GM19463 (cell line): ENCODE results near the gene EHF.

ENCODE experiments used
- ATAC-seq: cut with Tn5 transposase; IDR thresholded peaks from one replicate; pipeline ENCODE4 v1.9.1; 2021; ENCODE audit warnings: mild to moderate bottlenecking, moderate library complexity; ENCODE audit not compliant: unreplicated experiment

Gene EHF

GRCh38 chr11:34601609-34602008, 19.3 kb upstream of the EHF start:
- no peak for ATAC-seq

- ATAC-seq: no peak
Observed at GRCh38 chr11:34602245-34602644, 18.6 kb upstream of the EHF start.

- ATAC-seq: no peak
Observed at GRCh38 chr11:34603129-34604001, 17.5 kb upstream of the EHF start.

- ATAC-seq: no peak
Observed at GRCh38 chr11:34604145-34604544, 16.7 kb upstream of the EHF start.

GRCh38 chr11:34604911-34605310, 16.0 kb upstream of the EHF start:
- ATAC-seq: no peak

- ATAC-seq: no peak
Observed at GRCh38 chr11:34605481-34606325, 15.2 kb upstream of the EHF start.

- ATAC-seq: no peak
Observed at GRCh38 chr11:34606326-34607120, 14.4 kb upstream of the EHF start.

GRCh38 chr11:34609187-34609751, 11.6 kb upstream of the EHF start:
- ATAC-seq: no peak

GRCh38 chr11:34609850-34610249, 11.0 kb upstream of the EHF start:
- ATAC-seq: no peak

GRCh38 chr11:34610324-34611041, 10.4 kb upstream of the EHF start:
- ATAC-seq: no peak

GRCh38 chr11:34613015-34613414, 7.9 kb upstream of the EHF start:
- peak; percentile 13 for ATAC-seq

- ATAC-seq: peak; percentile 85
Observed at GRCh38 chr11:34613552-34614056, 7.3 kb upstream of the EHF start.

- peak; percentile 64 for ATAC-seq
Observed at GRCh38 chr11:34614344-34615104, 6.4 kb upstream of the EHF start.

GRCh38 chr11:34616086-34616485, 4.8 kb upstream of the EHF start:
- ATAC-seq: no peak

- ATAC-seq: no peak
Observed at GRCh38 chr11:34616830-34617504, 3.9 kb upstream of the EHF start.

GRCh38 chr11:34618406-34618805, 2.5 kb upstream of the EHF start:
- ATAC-seq: no peak

GRCh38 chr11:34619062-34619516, 1.8 kb upstream of the EHF start:
- ATAC-seq: no peak

- ATAC-seq: no peak
Observed at GRCh38 chr11:34620202-34620601, 691 bp upstream of the EHF start.

- no peak for ATAC-seq
Observed at GRCh38 chr11:34621876-34622275, 983 bp downstream of the EHF start.
